Measurements from ENCODE around the gene CDCA7.
"Not testable (repeated sequence)": the region's sequence is repeated elsewhere in the genome, so short reads cannot be mapped to it uniquely, and the experiment has no call there.

DNA sequence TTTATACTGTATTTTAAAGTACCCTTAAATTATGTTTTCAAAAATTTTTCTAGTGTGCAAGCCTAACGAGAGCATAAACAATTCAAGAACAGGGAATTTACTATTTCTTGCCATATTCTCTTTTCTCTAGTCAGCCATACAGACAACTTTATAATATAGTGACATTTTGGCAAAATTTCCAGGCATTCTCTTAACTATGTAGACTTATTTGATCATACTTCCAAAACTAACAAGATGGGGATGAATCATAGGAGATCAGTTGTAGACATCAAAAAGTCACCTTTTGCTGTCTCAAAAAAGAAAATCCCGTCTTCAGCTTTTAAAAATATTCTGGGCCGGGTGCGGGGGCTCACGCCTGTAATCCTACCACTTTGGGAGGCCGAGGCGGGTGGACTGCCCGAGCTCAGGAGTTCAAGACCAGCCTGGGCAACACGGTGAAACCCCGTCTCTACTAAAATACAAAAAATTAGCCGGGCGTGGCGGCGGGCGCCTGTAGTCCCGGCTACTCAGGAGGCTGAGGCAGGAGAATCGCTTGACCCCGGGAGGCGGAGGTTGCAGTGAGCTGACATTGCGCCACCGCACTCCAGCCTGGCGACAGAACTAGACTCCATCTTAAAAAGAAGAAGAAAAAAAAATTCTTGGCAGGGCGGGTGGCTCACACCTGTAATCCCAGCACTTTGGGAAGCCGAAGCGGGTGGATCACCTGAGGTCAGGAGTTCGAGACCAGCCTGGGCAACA is 61.9 kb downstream of the CDCA7 start:
- TF ChIP-seq, protein P1, sequence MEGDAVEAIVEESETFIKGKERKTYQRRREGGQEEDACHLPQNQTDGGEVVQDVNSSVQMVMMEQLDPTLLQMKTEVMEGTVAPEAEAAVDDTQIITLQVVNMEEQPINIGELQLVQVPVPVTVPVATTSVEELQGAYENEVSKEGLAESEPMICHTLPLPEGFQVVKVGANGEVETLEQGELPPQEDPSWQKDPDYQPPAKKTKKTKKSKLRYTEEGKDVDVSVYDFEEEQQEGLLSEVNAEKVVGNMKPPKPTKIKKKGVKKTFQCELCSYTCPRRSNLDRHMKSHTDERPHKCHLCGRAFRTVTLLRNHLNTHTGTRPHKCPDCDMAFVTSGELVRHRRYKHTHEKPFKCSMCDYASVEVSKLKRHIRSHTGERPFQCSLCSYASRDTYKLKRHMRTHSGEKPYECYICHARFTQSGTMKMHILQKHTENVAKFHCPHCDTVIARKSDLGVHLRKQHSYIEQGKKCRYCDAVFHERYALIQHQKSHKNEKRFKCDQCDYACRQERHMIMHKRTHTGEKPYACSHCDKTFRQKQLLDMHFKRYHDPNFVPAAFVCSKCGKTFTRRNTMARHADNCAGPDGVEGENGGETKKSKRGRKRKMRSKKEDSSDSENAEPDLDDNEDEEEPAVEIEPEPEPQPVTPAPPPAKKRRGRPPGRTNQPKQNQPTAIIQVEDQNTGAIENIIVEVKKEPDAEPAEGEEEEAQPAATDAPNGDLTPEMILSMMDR (IDR thresholded peaks at IDR 0.05): not testable (repeated sequence)
- not testable (repeated sequence) for TF ChIP-seq POLR2AphosphoS5 (IDR thresholded peaks at IDR 0.05)
